HepG2 (cell line): ENCODE measurements around the gene PNLDC1. TPM values are rescaled to one million over a fixed set of nuclear protein-coding genes. Genes with fewer than 3 reads are reported as not detected.

ENCODE experiments used
- ATAC-seq: fragments of 200-7000 bp; cut with Tn5 transposase; 3 replicates; pipeline ENCODE4 v1.9.1; 2020; ENCODE audit warnings: mild to moderate bottlenecking, moderate library complexity
- BruUV-seq: library from RNA; stranded (reverse); fragments of 400-500 nt; replicated peaks from 2 replicates; lab custom pipeline; 2021; lab: Mats Ljungman, UMichigan
- CTCF ChIA-PET: fragments of 300-600 bp; formaldehyde crosslinking; extraction: SDS; loops from one replicate; lab custom pipeline; 2021; ENCODE audit warnings: low total read pairs, inconsistent platforms, low intra/inter-chr PET ratio; lab: Yijun Ruan, JAX
- POLR2A ChIA-PET: fragments of 350-600 bp; sonication (Branson Sonifier 250); formaldehyde crosslinking; loops from one replicate; lab custom pipeline; 2020; ENCODE audit warnings: antibody characterized with exemption, inconsistent platforms; lab: Yijun Ruan, JAX
- DNase-seq: peaks from one replicate; pipeline ENCODE4 v3.0.0-alpha.2; 2015; ENCODE audit warnings: low spot score
- FAIRE-seq: peaks from 3 replicates; lab custom pipeline; 2011; peaks lifted over from hg19 to GRCh38; lab: Jason Lieb, UNC
- H2AFZ ChIP-seq: one replicate; pipeline ENCODE4 v1.6.1; 2011; ENCODE audit warnings: low read length, inconsistent platforms
- H3K27ac ChIP-seq: fragments of 300-600 bp; 3 replicates; pipeline ENCODE4 v1.8.0; 2011; ENCODE audit warnings: mixed run types, mild to moderate bottlenecking, mixed read lengths, low read length, inconsistent platforms; ENCODE audit not compliant: insufficient read depth; ENCODE audit errors: extremely low read length
- H3K27me3 ChIP-seq, 2 experiments: fragments of 200-600 bp in 1 of 2; 2 replicates in 1 of 2; 3 replicates in 1 of 2; pipeline versions ENCODE4 v1.6.0 to v1.8.0; 2011; ENCODE audit warnings: low read length in 2 of 2, mild to moderate bottlenecking in 2 of 2, moderate library complexity in 2 of 2, inconsistent platforms in 1 of 2; ENCODE audit not compliant: insufficient read depth in 2 of 2, control insufficient read depth in 1 of 2
- H3K36me3 ChIP-seq, 2 experiments: fragments of 200-600 bp in 1 of 2; replicated peaks in 1 of 2; 2 replicates in 1 of 2; 3 replicates in 1 of 2; pipeline versions ENCODE4 v1.5.1 to v1.8.0; 2011; ENCODE audit warnings: low read length in 2 of 2, inconsistent platforms in 1 of 2; ENCODE audit not compliant: insufficient read depth in 2 of 2, control insufficient read depth in 1 of 2
- H3K4me1 ChIP-seq: 2 replicates; pipeline ENCODE4 v1.5.1; 2012; ENCODE audit warnings: low read length, inconsistent platforms; ENCODE audit not compliant: insufficient read depth
- H3K4me2 ChIP-seq: 2 replicates; pipeline ENCODE4 v1.6.0; 2011; ENCODE audit warnings: low read depth, low read length, inconsistent platforms
- H3K4me3 ChIP-seq, 3 experiments: fragments of 200-600 bp in 1 of 3; sonication (generic), shearing (Covaris generic) in 1 of 3; replicated peaks in 1 of 3; 2 replicates each; pipeline ENCODE4 v1.5.1; 2011 to 2016; ENCODE audit warnings: low read length in 3 of 3, inconsistent platforms in 2 of 3, low read depth in 2 of 3, mild to moderate bottlenecking in 2 of 3, control low read depth in 1 of 3, mixed read lengths in 1 of 3; ENCODE audit not compliant: insufficient read depth in 1 of 3
- H3K79me2 ChIP-seq: one replicate; pipeline ENCODE4 v1.6.1; 2011; ENCODE audit warnings: low read length, inconsistent platforms; ENCODE audit not compliant: insufficient read depth
- H3K9ac ChIP-seq: 2 replicates; pipeline ENCODE4 v1.6.0; 2011; ENCODE audit warnings: mild to moderate bottlenecking, low read depth, low read length, inconsistent platforms; ENCODE audit not compliant: insufficient read depth
- H3K9me3 ChIP-seq: 2 replicates; pipeline ENCODE4 v1.5.1; 2012; ENCODE audit warnings: mild to moderate bottlenecking, low read length
- H4K20me1 ChIP-seq: 2 replicates; pipeline ENCODE4 v1.6.0; 2011; ENCODE audit warnings: inconsistent platforms, mild to moderate bottlenecking, low read length, moderate library complexity; ENCODE audit not compliant: insufficient read depth
- POLR2AphosphoS5 ChIP-seq: IDR thresholded peaks from 2 replicates; pipeline ENCODE4 v1.6.1; 2012; ENCODE audit warnings: low read depth, low read length
- RBM22 ChIP-seq: fragments of 200-400 bp; formaldehyde crosslinking; optimal IDR thresholded peaks from 2 replicates; pipeline ENCODE3; 2017; ENCODE audit warnings: mild to moderate bottlenecking, low read length, moderate library complexity
- TBX2 ChIP-seq: sonication (generic); formaldehyde crosslinking; IDR thresholded peaks from 2 replicates; pipeline ENCODE4 v1.5.0; 2020; ENCODE audit warnings: missing genetic modification reagents, mild to moderate bottlenecking, borderline replicate concordance
- ZNF724P ChIP-seq: sonication (generic); formaldehyde crosslinking; IDR thresholded peaks from 2 replicates; pipeline ENCODE4 v1.8.0; 2022; ENCODE audit warnings: missing genetic modification reagents, borderline replicate concordance
- WGBS: methylation state at CpG from one replicate; pipeline ENCODE4 v1.1.6; 2017; ENCODE audit warnings: low lambda C conversion rate; 5-methylcytosine and 5-hydroxymethylcytosine counted together
- in situ Hi-C: cut with HindIII; loops from 2 replicates; pipeline ENCODE4 v1.10.0; 2017; ENCODE audit warnings: low pct_unique_long_range_greater_than_20kb; ENCODE audit not compliant: extremely low pct_ligation_motif_present
- intact Hi-C: fragments of 100-400 bp; cut with micrococcal nuclease; formaldehyde crosslinking; loops from one replicate; pipeline ENCODE4 v1.10.0; 2022; ENCODE audit not compliant: unreplicated experiment
- polyA plus RNA-seq, 8 experiments: library from polyadenylated mRNA; depleted of rRNA in 3 of 8; stranded (reverse) in 7 of 8; unstranded in 1 of 8; fragments of >200 nt; fragmentation: Illumina TruSeq in 4 of 8; extraction: Trizol in 4 of 8; gene quantifications; 2 replicates each; pipeline versions ENCODE4 v1.2.1 to v1.2.3, GENCODE V29; 2011 to 2016; ENCODE audit warnings: low read depth in 4 of 8, missing spikeins in 1 of 8, mixed read lengths in 1 of 8; ENCODE audit not compliant: insufficient read depth in 1 of 8
- total RNA-seq, 5 experiments: library from RNA; depleted of rRNA; stranded (reverse); fragments of >200 nt; fragmentation: Illumina TruSeq; extraction: Trizol; gene quantifications; 2 replicates each; pipeline ENCODE4 v1.2.3, GENCODE V29; 2016; ENCODE audit warnings: low read depth in 1 of 5
- TF ChIP-seq, protein P1 (sequence below): sonication (generic); IDR thresholded peaks from 2 replicates; pipeline ENCODE4 v1.6.1; 2016; ENCODE audit warnings: low read depth, borderline replicate concordance
- TF ChIP-seq, protein P2 (sequence below): sonication (generic); formaldehyde crosslinking; IDR thresholded peaks from 2 replicates; pipeline ENCODE4 v1.4.0; 2020; ENCODE audit warnings: missing genetic modification reagents, mild to moderate bottlenecking, borderline replicate concordance
- TF ChIP-seq, protein P3 (sequence below): sonication (generic); formaldehyde crosslinking; IDR thresholded peaks from 2 replicates; pipeline ENCODE4 v1.8.1; 2023; ENCODE audit warnings: mild to moderate bottlenecking, moderate library complexity, missing genetic modification reagents
- TF ChIP-seq, protein P4 (sequence below): sonication (generic); formaldehyde crosslinking; IDR thresholded peaks from 2 replicates; pipeline ENCODE4 v1.4.0; 2020; ENCODE audit warnings: missing genetic modification reagents

The PNLDC1 gene
- total and polyA plus RNA-seq, 2 of the 13 experiments (the other 11 are each of a cell fraction or from before 2014, with no cell fraction given): not detected

DNA sequence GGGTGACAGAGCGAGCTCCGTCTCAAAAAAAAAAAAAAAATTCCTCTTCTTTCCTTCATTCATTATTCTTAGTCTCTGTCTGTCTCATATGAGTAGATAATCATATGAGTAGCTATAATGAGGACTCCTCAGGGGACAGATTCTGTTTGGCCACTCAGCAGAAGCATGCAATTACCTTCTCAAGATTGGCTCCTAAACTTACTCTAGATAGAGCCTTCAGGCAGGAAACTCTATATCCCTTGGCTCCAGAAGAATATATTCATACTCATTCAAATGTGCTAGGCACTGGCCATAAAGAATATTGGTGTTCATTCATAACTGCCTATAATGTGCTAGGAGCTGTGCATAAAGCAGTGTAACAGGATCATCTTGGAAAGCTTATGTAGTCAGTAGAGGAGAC lies 40.4 kb upstream of the PNLDC1 start:
- FAIRE-seq: no peak
- intact Hi-C loops: loop anchor here (10.0 kb wide), 1 partner anchor 1115 kb away; the partner anchor contains the start of gene DYNLT1
- no peak for DNase-seq
- no TSS peak for BruUV-seq
- peaks cover 37% of the 10 kb centered on the region for H3K79me2 ChIP-seq
- 83% methylated on average over 2 of the region's 2 CpGs for WGBS
- H3K4me2 ChIP-seq: no peak overlapping the region
- peaks cover 10 to 30% of the 10 kb centered on the region in 2 experiments for H3K36me3 ChIP-seq
- ChIA-PET CTCF (no interaction called here), POLR2A (interaction anchor here (0.7 to 10.2 kb wide), 4 partner anchors 30 to 228 kb away, joined by 3 to 175 read pairs (median 76); partner anchors contain the start of genes MRPL18, SOD2, TCP1 and WTAP)
- H3K4me1 ChIP-seq: peaks cover 55% of the 10 kb centered on the region
- H3K9ac ChIP-seq: no peak overlapping the region
- no peaks in the 10 kb centered on the region for H3K9me3 ChIP-seq
- ATAC-seq: no peak
- peak; percentile 87 for TF ChIP-seq RBM22
- TF ChIP-seq POLR2AphosphoS5: peak; percentile 39; the same call in 1 of the 2 replicates
- TF ChIP-seq, protein P1, sequence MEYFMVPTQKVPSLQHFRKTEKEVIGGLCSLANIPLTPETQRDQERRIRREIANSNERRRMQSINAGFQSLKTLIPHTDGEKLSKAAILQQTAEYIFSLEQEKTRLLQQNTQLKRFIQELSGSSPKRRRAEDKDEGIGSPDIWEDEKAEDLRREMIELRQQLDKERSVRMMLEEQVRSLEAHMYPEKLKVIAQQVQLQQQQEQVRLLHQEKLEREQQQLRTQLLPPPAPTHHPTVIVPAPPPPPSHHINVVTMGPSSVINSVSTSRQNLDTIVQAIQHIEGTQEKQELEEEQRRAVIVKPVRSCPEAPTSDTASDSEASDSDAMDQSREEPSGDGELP: no peak
- no peaks in the 10 kb centered on the region; a peak in 1 of 5 replicates for H3K27me3 ChIP-seq
- no peaks in the 10 kb centered on the region for H4K20me1 ChIP-seq
- no peak overlapping the region for H3K4me3 ChIP-seq
- in situ Hi-C loops: loop anchor here (5.0 kb wide), 2 partner anchors 32 to 67 kb away; partner anchors contain the start of genes SOD2 and WTAP
- H2AFZ ChIP-seq: no peak overlapping the region
- peak overlapping the region; percentile 30 for H3K27ac ChIP-seq

DNA sequence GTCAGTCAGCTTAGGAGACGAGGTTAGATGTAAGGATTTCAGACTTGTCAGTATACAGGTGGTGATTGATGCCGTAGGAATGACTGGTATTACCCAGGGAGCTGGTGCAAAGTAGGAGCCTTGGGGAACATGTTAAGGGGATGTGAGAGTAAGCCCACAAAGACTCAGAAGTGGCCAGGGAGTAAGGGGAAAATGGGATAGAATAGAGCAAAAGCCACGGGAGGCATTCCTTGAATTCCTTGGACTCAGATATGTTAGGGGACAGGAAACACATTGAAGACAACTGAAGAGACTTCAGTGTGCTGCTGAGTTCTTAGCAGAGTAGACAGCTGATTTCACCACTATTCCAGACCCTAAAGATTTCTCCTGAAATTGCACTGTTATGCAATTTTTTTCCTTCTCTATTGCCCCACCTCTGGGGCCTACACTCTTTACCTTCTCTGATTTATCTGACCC lies 39.4 kb upstream of the PNLDC1 start:
- no peak overlapping the region for H2AFZ ChIP-seq
- ATAC-seq (no peak), FAIRE-seq (no peak), DNase-seq (peak; percentile 24)
- in situ Hi-C loops (loop anchor here (5.0 kb wide), 2 partner anchors 33 to 68 kb away; partner anchors contain the start of genes SOD2 and WTAP), intact Hi-C loops (loop anchor here (1.0 to 10.0 kb wide), 2 partner anchors 67 to 1116 kb away; partner anchors contain the start of genes DYNLT1 and SOD2)
- 54% methylated on average over 3 of the region's 3 CpGs for WGBS
- POLR2A ChIA-PET: interaction anchor here (1.1 to 10.2 kb wide), 6 partner anchors 29 to 68 kb away, joined by 3 to 175 read pairs (median 25); partner anchors contain the start of genes MRPL18, SOD2, TCP1 and WTAP
- peak overlapping the region; percentile 97 for H3K27ac ChIP-seq
- H4K20me1 ChIP-seq: no peaks in the 10 kb centered on the region
- peaks cover 8 to 25% of the 10 kb centered on the region in 2 experiments; a peak in 4 of 5 replicates for H3K36me3 ChIP-seq
- H3K4me3 ChIP-seq: peak overlapping the region; percentile 83 to 97 (median 88); a peak in 5 of 6 replicates
- peaks cover 43% of the 10 kb centered on the region for H3K79me2 ChIP-seq
- H3K9ac ChIP-seq: peak overlapping the region; percentile 96
- H3K9me3 ChIP-seq: no peaks in the 10 kb centered on the region
- no TSS peak for BruUV-seq
- no peaks in the 10 kb centered on the region; a peak in 1 of 5 replicates for H3K27me3 ChIP-seq
- H3K4me2 ChIP-seq: peak overlapping the region; percentile 96
- H3K4me1 ChIP-seq: peaks cover 65% of the 10 kb centered on the region
- CTCF ChIA-PET: no interaction called here
- TF ChIP-seq, protein P2, sequence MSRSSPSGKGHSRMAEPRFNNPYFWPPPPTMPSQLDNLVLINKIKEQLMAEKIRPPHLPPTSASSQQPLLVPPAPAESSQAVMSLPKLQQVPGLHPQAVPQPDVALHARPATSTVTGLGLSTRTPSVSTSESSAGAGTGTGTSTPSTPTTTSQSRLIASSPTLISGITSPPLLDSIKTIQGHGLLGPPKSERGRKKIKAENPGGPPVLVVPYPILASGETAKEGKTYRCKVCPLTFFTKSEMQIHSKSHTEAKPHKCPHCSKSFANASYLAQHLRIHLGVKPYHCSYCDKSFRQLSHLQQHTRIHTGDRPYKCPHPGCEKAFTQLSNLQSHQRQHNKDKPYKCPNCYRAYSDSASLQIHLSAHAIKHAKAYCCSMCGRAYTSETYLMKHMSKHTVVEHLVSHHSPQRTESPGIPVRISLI (CRISPR knock-in tag): no peak
- TF ChIP-seq, protein P3, sequence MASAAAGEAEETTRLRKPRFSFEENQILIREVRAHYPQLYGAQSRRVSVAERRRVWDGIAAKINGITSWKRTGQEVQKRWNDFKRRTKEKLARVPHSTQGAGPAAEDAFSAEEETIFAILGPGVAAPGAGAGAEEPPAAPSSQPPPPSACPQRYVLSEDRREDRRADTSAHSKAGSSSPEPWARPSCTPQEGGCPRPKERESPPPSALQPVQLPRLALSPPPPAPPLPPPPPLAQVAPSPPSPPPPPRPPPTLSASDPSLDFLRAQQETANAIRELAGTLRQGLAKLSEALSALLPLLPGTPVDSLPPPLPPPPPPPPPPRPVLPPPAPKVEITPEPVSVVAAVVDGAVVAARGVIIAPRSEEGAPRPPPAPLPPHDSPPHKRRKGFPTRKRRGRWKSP: no peak
- TF ChIP-seq TBX2: peak; percentile 19; the same call in 1 of the 2 replicates
- TF ChIP-seq ZNF724P (CRISPR knock-in tag): no peak
- TF ChIP-seq, protein P4, sequence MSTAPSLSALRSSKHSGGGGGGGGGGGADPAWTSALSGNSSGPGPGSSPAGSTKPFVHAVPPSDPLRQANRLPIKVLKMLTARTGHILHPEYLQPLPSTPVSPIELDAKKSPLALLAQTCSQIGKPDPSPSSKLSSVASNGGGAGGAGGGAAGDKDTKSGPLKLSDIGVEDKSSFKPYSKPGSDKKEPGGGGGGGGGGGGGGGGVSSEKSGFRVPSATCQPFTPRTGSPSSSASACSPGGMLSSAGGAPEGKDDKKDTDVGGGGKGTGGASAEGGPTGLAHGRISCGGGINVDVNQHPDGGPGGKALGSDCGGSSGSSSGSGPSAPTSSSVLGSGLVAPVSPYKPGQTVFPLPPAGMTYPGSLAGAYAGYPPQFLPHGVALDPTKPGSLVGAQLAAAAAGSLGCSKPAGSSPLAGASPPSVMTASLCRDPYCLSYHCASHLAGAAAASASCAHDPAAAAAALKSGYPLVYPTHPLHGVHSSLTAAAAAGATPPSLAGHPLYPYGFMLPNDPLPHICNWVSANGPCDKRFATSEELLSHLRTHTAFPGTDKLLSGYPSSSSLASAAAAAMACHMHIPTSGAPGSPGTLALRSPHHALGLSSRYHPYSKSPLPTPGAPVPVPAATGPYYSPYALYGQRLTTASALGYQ (CRISPR knock-in tag): no peak
